Left hindlimb (tissue), 1 donor: ENCODE measurements around the gene SLC16A9.

Source experiments
- DNase-seq: peaks from one replicate; pipeline ENCODE4 v3.0.0-alpha.2; 2018

The SLC16A9 gene

GRCh38 chr10:59713196-59713821 lies 3.7 kb upstream of the SLC16A9 start:
- DNase-seq: no peak

GRCh38 chr10:59711871-59712494 lies 2.3 kb upstream of the SLC16A9 start:
- no peak for DNase-seq

GRCh38 chr10:59708816-59709394 lies 745 bp downstream of the SLC16A9 start:
- peak; percentile 32 for DNase-seq

- no peak for DNase-seq
Observed at GRCh38 chr10:59706851-59707797, 2.5 kb downstream of the SLC16A9 start.

- no peak for DNase-seq
Observed at GRCh38 chr10:59705931-59706330, 3.7 kb downstream of the SLC16A9 start.

- no peak for DNase-seq
Observed at GRCh38 chr10:59704630-59705029, 5.0 kb downstream of the SLC16A9 start.

- DNase-seq: no peak
Observed at GRCh38 chr10:59702347-59702746, 7.3 kb downstream of the SLC16A9 start.

GRCh38 chr10:59700709-59701108 lies 8.9 kb downstream of the SLC16A9 start:
- DNase-seq: no peak

- DNase-seq: no peak
Observed at GRCh38 chr10:59698326-59698725, 11.3 kb downstream of the SLC16A9 start.

- no peak for DNase-seq
Observed at GRCh38 chr10:59695637-59696036, 14.0 kb downstream of the SLC16A9 start.

GRCh38 chr10:59694936-59695335 lies 14.7 kb downstream of the SLC16A9 start:
- no peak for DNase-seq

- no peak for DNase-seq
Observed at GRCh38 chr10:59692113-59692512, 17.5 kb downstream of the SLC16A9 start.

GRCh38 chr10:59688921-59689351 lies 20.7 kb downstream of the SLC16A9 start:
- DNase-seq: no peak

GRCh38 chr10:59687657-59688056 lies 22.0 kb downstream of the SLC16A9 start:
- no peak for DNase-seq

- DNase-seq: no peak
Observed at GRCh38 chr10:59684006-59684405, 25.6 kb downstream of the SLC16A9 start.

GRCh38 chr10:59682986-59683937 lies 26.4 kb downstream of the SLC16A9 start:
- no peak for DNase-seq

- no peak for DNase-seq
Observed at GRCh38 chr10:59680199-59680598, 29.5 kb downstream of the SLC16A9 start.

- DNase-seq: no peak
Observed at GRCh38 chr10:59678884-59679301, 30.8 kb downstream of the SLC16A9 start.

GRCh38 chr10:59677253-59677831 lies 32.3 kb downstream of the SLC16A9 start:
- DNase-seq: no peak

GRCh38 chr10:59675812-59676211 lies 33.8 kb downstream of the SLC16A9 start:
- no peak for DNase-seq

- DNase-seq: no peak
Observed at GRCh38 chr10:59674215-59674836, 35.3 kb downstream of the SLC16A9 start.
